ENCODE measurements around the gene CRYGS. TPM values are rescaled to one million over a fixed set of nuclear protein-coding genes. Genes with fewer than 3 reads are reported as not detected.

CRYGS gene
- polyA plus RNA-seq, 1 of the 3 experiments (the other 2 are of a cell fraction): 2.1 TPM

GRCh38 chr3:186570096-186570940 is 26.1 kb upstream of the CRYGS start, which contains the start of gene DNAJB11 (continued):
- TF ChIP-seq REST (IDR thresholded peaks at IDR 0.05; ENCODE audit: low read depth, low read length) (0 out of 2 replicates have a peak, but pooled peaks have one; percentile 7), RXRA (IDR thresholded peaks at IDR 0.05; ENCODE audit: borderline replicate concordance, low read depth) (no peak), FOXJ3 (CRISPR knock-in tag; IDR thresholded peaks at IDR 0.05) (no peak), RCOR1 (IDR thresholded peaks at IDR 0.05; ENCODE audit: low read length) (peak; percentile 59; the same call in 1 of the 2 replicates), MAX (IDR thresholded peaks at IDR 0.05; ENCODE audit: low read depth) (peak; percentile 75), USF1 (IDR thresholded peaks at IDR 0.05; ENCODE audit: borderline replicate concordance, low read depth) (peak; percentile 39; the same call in 1 of the 2 replicates), POLR2AphosphoS5 (IDR thresholded peaks at IDR 0.05; ENCODE audit: low read depth, low read length) (peak; percentile 82), NFIC (IDR thresholded peaks at IDR 0.05; ENCODE audit: borderline replicate concordance) (no peak)

- peaks cover 19 to 25% of the 10 kb centered on the region in 2 experiments for H3K36me3 ChIP-seq (replicated peaks in 1 of 2; ENCODE audit: control insufficient read depth in 1 of 2, insufficient read depth in 2 of 2, low read length in 1 of 2)
- no peaks in the 10 kb centered on the region for H3K9me2 ChIP-seq
- H3K27ac ChIP-seq (ENCODE audit: low read depth in 2 of 2, low read length in 1 of 2): peak overlapping the region in 1 of 2 experiments; percentile 50; a peak in 3 of 4 replicates
- no peaks in the 10 kb centered on the region for H3K27me3 ChIP-seq (ENCODE audit: insufficient read depth)
- POLR2A ChIA-PET: interaction anchor here (0.8 to 1.4 kb wide), 5 partner anchors 17 to 632 kb away, joined by 3 to 17 read pairs (median 4); partner anchors contain the start of genes EIF4A2 and TRA2B
- H3K9me3 ChIP-seq: no peaks in the 10 kb centered on the region
- CTCF ChIA-PET: interaction anchor here (1.1 to 2.6 kb wide), 3 partner anchors 29 to 252 kb away, joined by 3 to 7 read pairs (median 3); no protein-coding TSS in a partner anchor
- peaks cover 2% of the 10 kb centered on the region for H3F3A ChIP-seq (replicated peaks; ENCODE audit: insufficient read depth)
- no peak for DNase-seq
- peaks cover 49% of the 10 kb centered on the region for H3K79me2 ChIP-seq (ENCODE audit: insufficient read depth)
- peak overlapping the region; percentile 97 for H3K4me2 ChIP-seq
- H3K4me1 ChIP-seq (ENCODE audit: control insufficient read depth in 1 of 2, insufficient read depth in 2 of 2, low read depth in 1 of 2, low read length in 1 of 2): peaks cover 16 to 17% of the 10 kb centered on the region in 2 experiments
- H3K9ac ChIP-seq: peak overlapping the region; percentile 70
- WGBS (ENCODE audit: low lambda C conversion rate): 0% methylated on average over 7 of the region's 7 CpGs
- H2AFZ ChIP-seq (ENCODE audit: low read depth): peak overlapping the region; percentile 94
- TF ChIP-seq SIN3A (IDR thresholded peaks at IDR 0.05; ENCODE audit: borderline replicate concordance, low read depth, low read length) (no peak), REST (IDR thresholded peaks at IDR 0.05; ENCODE audit: low read depth, low read length) (no peak), RAD21 (IDR thresholded peaks at IDR 0.05; ENCODE audit: low read length) (no peak), FOXM1 (IDR thresholded peaks at IDR 0.05; ENCODE audit: low read depth) (no peak), MAX (IDR thresholded peaks at IDR 0.05; ENCODE audit: low read depth) (no peak), TEAD4 (IDR thresholded peaks at IDR 0.05; ENCODE audit: borderline replicate concordance, insufficient read depth) (no peak), EP300 (IDR thresholded peaks at IDR 0.05; ENCODE audit: borderline replicate concordance in 1 of 2, low read depth in 1 of 2, low read length in 1 of 2) (no peak), ZBTB33 (IDR thresholded peaks at IDR 0.05; ENCODE audit: borderline replicate concordance, low read depth) (no peak)
- H4K20me1 ChIP-seq (ENCODE audit: insufficient read depth): no peaks in the 10 kb centered on the region
- H3K4me3 ChIP-seq (ENCODE audit: low read depth in 2 of 2, low read length in 1 of 2): peak overlapping the region; percentile 86 to 96
These were observed 25.6 kb upstream of the CRYGS start for GRCh38 chr3:186569779-186570095.
